NK-92 (cell line): ENCODE data around the gene PLBD1.

Experiments
- DNase-seq: peaks from one replicate; lab custom pipeline; 2025; ENCODE audit not compliant: unreplicated experiment; lab: John Stamatoyannopoulos, UW

The PLBD1 gene

GRCh38 chr12:14571779-14572178, 4.1 kb upstream of the PLBD1 start:
- DNase-seq, result no peak

- no peak for DNase-seq
Observed at GRCh38 chr12:14570231-14570630, 2.5 kb upstream of the PLBD1 start.

GRCh38 chr12:14564336-14564959, 3.2 kb downstream of the PLBD1 start:
- DNase-seq, result no peak

GRCh38 chr12:14563046-14563445, 4.6 kb downstream of the PLBD1 start:
- no peak for DNase-seq

- no peak for DNase-seq
Observed at GRCh38 chr12:14562279-14562678, 5.4 kb downstream of the PLBD1 start.

- no peak for DNase-seq
Observed at GRCh38 chr12:14561677-14562238, 5.9 kb downstream of the PLBD1 start.

- DNase-seq, result no peak
Observed at GRCh38 chr12:14560904-14561574, 6.6 kb downstream of the PLBD1 start.

- no peak for DNase-seq
Observed at GRCh38 chr12:14558473-14558959, 9.2 kb downstream of the PLBD1 start.

GRCh38 chr12:14557966-14558365, 9.7 kb downstream of the PLBD1 start:
- no peak for DNase-seq

- DNase-seq, result no peak
Observed at GRCh38 chr12:14554281-14555007, 13.2 kb downstream of the PLBD1 start.

- DNase-seq, result no peak
Observed at GRCh38 chr12:14548609-14549008, 19.1 kb downstream of the PLBD1 start.

GRCh38 chr12:14547571-14547970, 20.1 kb downstream of the PLBD1 start:
- DNase-seq, result no peak

- no peak for DNase-seq
Observed at GRCh38 chr12:14545144-14546124, 22.2 kb downstream of the PLBD1 start.

- no peak for DNase-seq
Observed at GRCh38 chr12:14540801-14541462, 26.8 kb downstream of the PLBD1 start.

- DNase-seq, result no peak
Observed at GRCh38 chr12:14537088-14537487, 30.6 kb downstream of the PLBD1 start.

- DNase-seq, result no peak
Observed at GRCh38 chr12:14532152-14532551, 35.5 kb downstream of the PLBD1 start.

GRCh38 chr12:14525964-14526363, 41.7 kb downstream of the PLBD1 start:
- DNase-seq, result no peak

GRCh38 chr12:14521822-14522221, 45.9 kb downstream of the PLBD1 start:
- no peak for DNase-seq

- no peak for DNase-seq
Observed at GRCh38 chr12:14514946-14515345, 52.7 kb downstream of the PLBD1 start.
